K562 (cell line): ENCODE measurements around the gene FGF2. TPM values are rescaled to one million over a fixed set of nuclear protein-coding genes. Genes with fewer than 3 reads are reported as not detected.

Source experiments
- ARID1B ChIP-seq: fragments of 450-650 bp; IDR thresholded peaks from 2 replicates; pipeline ENCODE4 v1.6.1; 2016; ENCODE audit warnings: antibody characterized with exemption, mild to moderate bottlenecking, inconsistent platforms
- BCL6 ChIP-seq: fragments of 250-450 bp; sonication (Bioruptor Pico); IDR thresholded peaks from 2 replicates; pipeline ENCODE4 v1.4.0; 2020
- C11orf30 ChIP-seq: fragments of 450-650 bp; IDR thresholded peaks from 2 replicates; pipeline ENCODE4 v1.6.1; 2016; ENCODE audit warnings: low read depth, mild to moderate bottlenecking
- CTBP1 ChIP-seq: fragments of 450-650 bp; IDR thresholded peaks from 2 replicates; pipeline ENCODE4 v1.6.1; 2016; ENCODE audit warnings: borderline replicate concordance
- ETV1 ChIP-seq: fragments of 450-650 bp; conservative IDR thresholded peaks from 2 replicates; pipeline ENCODE4 v1.6.1; 2016; ENCODE audit warnings: missing genetic modification characterization, control low read depth, low read depth, missing compliant biosample characterization
- ETV6 ChIP-seq, 3 experiments: fragments of 150-350 bp in 1 of 3; sonication (generic) in 1 of 3; formaldehyde crosslinking in 1 of 3; IDR thresholded peaks; 2 replicates each; pipeline versions ENCODE4 v1.6.1 to v1.8.0; 2014 to 2022; ENCODE audit warnings: borderline replicate concordance in 2 of 3, low read depth in 2 of 3, antibody characterized with exemption in 1 of 3, low read length in 1 of 3, mild to moderate bottlenecking in 1 of 3, missing genetic modification reagents in 1 of 3
- EZH2 ChIP-seq: IDR thresholded peaks from 2 replicates; pipeline ENCODE4 v1.6.1; 2012; ENCODE audit warnings: low read depth, mild to moderate bottlenecking, inconsistent platforms, low read length, borderline replicate concordance
- HDAC2 ChIP-seq: fragments of 450-650 bp; IDR thresholded peaks from 2 replicates; pipeline ENCODE4 v1.6.1; 2016; ENCODE audit warnings: mild to moderate bottlenecking
- JUND ChIP-seq, 2 experiments: IDR thresholded peaks; 2 replicates in 1 of 2; 3 replicates in 1 of 2; pipeline ENCODE4 v1.6.1; 2011; ENCODE audit warnings: borderline replicate concordance in 2 of 2, low read depth in 2 of 2, low read length in 2 of 2, improper control_type of control experiment in 1 of 2, missing biosample characterization in 1 of 2, missing genetic modification characterization in 1 of 2, missing genetic modification reagents in 1 of 2
- MAFG ChIP-seq: fragments of 450-650 bp; conservative IDR thresholded peaks from 2 replicates; pipeline ENCODE4 v1.6.1; 2016; ENCODE audit warnings: missing genetic modification characterization, missing compliant biosample characterization
- MEF2A ChIP-seq: IDR thresholded peaks from 2 replicates; pipeline ENCODE4 v1.6.1; 2011; ENCODE audit warnings: low read depth, mild to moderate bottlenecking, low read length, moderate library complexity; ENCODE audit not compliant: control insufficient read depth
- MEIS2 ChIP-seq: fragments of 450-650 bp; IDR thresholded peaks from 2 replicates; pipeline ENCODE4 v1.6.1; 2014; ENCODE audit warnings: mild to moderate bottlenecking; ENCODE audit not compliant: partially characterized antibody
- NKRF ChIP-seq: fragments of 450-650 bp; IDR thresholded peaks from 2 replicates; pipeline ENCODE4 v1.6.1; 2016; ENCODE audit warnings: borderline replicate concordance
- NR2C1 ChIP-seq, 2 experiments: fragments of 450-650 bp; IDR thresholded peaks; 2 replicates each; pipeline ENCODE4 v1.6.1; 2017; ENCODE audit warnings: mild to moderate bottlenecking in 2 of 2, antibody characterized with exemption in 1 of 2, inconsistent platforms in 1 of 2, missing compliant biosample characterization in 1 of 2, missing genetic modification characterization in 1 of 2
- NR4A1 ChIP-seq, 2 experiments: fragments of 250-450 bp in 1 of 2; fragments of 450-650 bp in 1 of 2; sonication (Bioruptor Pico) in 1 of 2; IDR thresholded peaks; 2 replicates each; pipeline versions ENCODE4 v1.4.0 to v1.6.1; 2016 to 2020; ENCODE audit warnings: mild to moderate bottlenecking in 2 of 2, missing compliant biosample characterization in 1 of 2, missing genetic modification characterization in 1 of 2, moderate library complexity in 1 of 2
- RBM22 ChIP-seq: fragments of 200-400 bp; formaldehyde crosslinking; IDR thresholded peaks from 2 replicates; pipeline ENCODE4 v1.6.1; 2018; ENCODE audit warnings: low read length, low read depth; ENCODE audit not compliant: poor library complexity, severe bottlenecking
- TFAP4 ChIP-seq: sonication (generic); formaldehyde crosslinking; IDR thresholded peaks from 2 replicates; pipeline ENCODE4 v1.8.0; 2022; ENCODE audit warnings: missing genetic modification reagents, mild to moderate bottlenecking, moderate library complexity, borderline replicate concordance
- XRCC3 ChIP-seq: fragments of 450-650 bp; IDR thresholded peaks from 2 replicates; pipeline ENCODE4 v1.6.1; 2017; ENCODE audit warnings: mild to moderate bottlenecking, moderate library complexity
- ZBTB33 ChIP-seq: sonication (generic); formaldehyde crosslinking; IDR thresholded peaks from 2 replicates; pipeline ENCODE4 v1.8.1; 2023; ENCODE audit warnings: mild to moderate bottlenecking, missing genetic modification reagents
- ZC3H11A ChIP-seq: IDR thresholded peaks from 2 replicates; pipeline ENCODE4 v1.6.1; 2012; ENCODE audit warnings: low read depth, low read length, improper control_type of control experiment
- ZEB2 ChIP-seq: fragments of 450-650 bp; IDR thresholded peaks from 2 replicates; pipeline ENCODE4 v1.6.1; 2016
- polyA plus RNA-seq, 8 experiments: library from polyadenylated mRNA; depleted of rRNA in 4 of 8; stranded (reverse) in 5 of 8; unstranded in 3 of 8; fragments of >200 nt; fragmentation: Nextera tagmentation in 2 of 8; fragmentation: Illumina TruSeq in 1 of 8; extraction: Ambion mirVana in 2 of 8; extraction: Trizol in 1 of 8; gene quantifications; 2 replicates each; pipeline versions ENCODE4 v1.2.1 to v1.2.3, GENCODE V29; 2011 to 2014; ENCODE audit warnings: inconsistent platforms in 1 of 8, missing spikeins in 1 of 8
- total RNA-seq, 7 experiments: library from RNA; depleted of rRNA in 6 of 7; stranded (reverse); fragments of >200 nt in 6 of 7; fragmentation: Illumina TruSeq in 2 of 7; extraction: Trizol in 2 of 7; gene quantifications; 2 replicates each; pipeline versions ENCODE4 v1.2.1 to v1.2.3, GENCODE V29; 2011 to 2021; ENCODE audit warnings: low replicate concordance in 1 of 7

Gene FGF2
- total and polyA plus RNA-seq, 9 of the 15 experiments (the other 6 are each of a cell fraction or from before 2014, with no cell fraction given) = 2.5 to 19.4 (median 9.2) TPM

GRCh38 chr4:122796801-122797404, 29.7 kb upstream of the FGF2 start (continued):
- TF ChIP-seq NKRF (no peak), MEF2A (no peak), ZEB2 (peak; percentile 50), XRCC3 (no peak), ETV1 (tag) (0 out of 2 replicates have a peak, but pooled peaks have one; percentile 8), CTBP1 (peak; percentile 71), NR2C1 (IDR thresholded peaks at IDR 0.05) (no peak), NR2C1 (tag; IDR thresholded peaks at IDR 0.05) (no peak), ETV6 (IDR thresholded peaks at IDR 0.05; ENCODE audit: borderline replicate concordance in 1 of 2, low read depth in 2 of 2, low read length in 1 of 2) (no peak), ETV6 (CRISPR knock-in tag; IDR thresholded peaks at IDR 0.05; ENCODE audit: borderline replicate concordance) (no peak), HDAC2 (peak; percentile 16; the same call in 1 of the 2 replicates), ZBTB33 (no peak), MEIS2 (peak; percentile 23), MAFG (tag) (peak; percentile 33; the same call in 1 of the 2 replicates), JUND (IDR thresholded peaks at IDR 0.05; ENCODE audit: borderline replicate concordance, low read depth, low read length) (peak; percentile 51; the same call in 1 of the 2 replicates), JUND (tag; IDR thresholded peaks at IDR 0.05; ENCODE audit: borderline replicate concordance, low read depth, low read length) (peak; percentile 44; the same call in 2 of the 3 replicates), ARID1B (peak; percentile 42; the same call in 1 of the 2 replicates), TFAP4 (CRISPR knock-in tag) (peak; percentile 72), C11orf30 (peak; percentile 70), BCL6 (CRISPR knock-in tag) (no peak), EZH2 (no peak), ZC3H11A (no peak), RBM22 (no peak), NR4A1 (CRISPR knock-in tag; IDR thresholded peaks at IDR 0.05) (no peak), NR4A1 (tag; IDR thresholded peaks at IDR 0.05) (0 out of 2 replicates have a peak, but pooled peaks have one; percentile 39)
